ENCODE results near the gene RBM15B. TPM values are rescaled to one million over a fixed set of nuclear protein-coding genes. Genes with fewer than 3 reads are reported as not detected.

The RBM15B gene
- total and polyA plus RNA-seq, 9 of the 15 experiments (the other 6 are each of a cell fraction or from before 2014, with no cell fraction given): 1.8 to 21.0 (median 10.5) TPM

DNA sequence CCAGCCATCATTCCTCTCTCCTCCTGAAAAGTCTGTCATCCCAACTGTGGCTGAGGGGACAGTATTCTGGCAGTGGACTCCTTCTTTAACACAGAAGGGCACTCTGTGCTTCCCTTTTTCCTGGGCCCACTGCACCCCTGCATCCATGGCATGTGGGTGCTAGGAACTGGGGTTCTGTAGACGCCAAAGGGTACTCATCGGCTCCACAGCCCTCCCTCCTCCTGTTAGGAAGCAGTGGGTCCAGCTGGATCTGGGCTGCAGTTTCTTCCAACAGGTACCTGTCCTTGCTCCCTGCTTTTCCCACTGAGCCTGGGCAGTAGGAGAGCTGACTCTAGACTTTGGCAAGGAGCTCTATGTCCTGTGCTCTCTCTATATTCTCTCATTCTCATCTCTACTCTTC is 12.4 kb upstream of the RBM15B start (continued):
- TF ChIP-seq NFE2L1 (tag; IDR thresholded peaks at IDR 0.05; ENCODE audit: borderline replicate concordance, low read depth): no peak

DNA sequence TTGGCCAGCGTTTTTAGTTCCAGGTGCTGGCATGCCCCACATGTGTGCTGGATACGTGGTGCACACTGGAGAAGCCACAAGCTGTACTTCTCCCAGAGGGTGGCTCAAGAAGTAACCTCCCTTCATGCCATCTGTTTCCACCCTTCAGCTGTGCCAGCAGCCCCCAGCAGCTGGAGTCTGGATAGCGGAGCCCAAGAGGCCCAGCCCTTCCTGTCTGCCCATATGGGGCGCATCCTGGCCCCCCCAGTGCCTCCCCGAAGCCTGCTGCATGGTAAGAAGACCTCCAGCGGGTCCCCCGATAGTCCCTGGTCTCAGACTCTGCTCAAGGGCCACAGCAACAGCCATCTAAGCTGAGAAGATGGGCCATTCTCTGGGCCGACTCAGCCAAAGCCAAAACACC is 11.8 kb upstream of the RBM15B start:
- peaks cover 9% of the 10 kb centered on the region for H3K79me2 ChIP-seq (ENCODE audit: control insufficient read depth, insufficient read depth, low read length)
- peaks cover 0 to 2% of the 10 kb centered on the region in 2 experiments; a peak in 3 of 5 replicates for H3K4me1 ChIP-seq (replicated peaks in 1 of 2; ENCODE audit: control insufficient read depth in 2 of 2, insufficient read depth in 2 of 2, low read length in 2 of 2)
- H3K27me3 ChIP-seq (ENCODE audit: control insufficient read depth in 2 of 2, insufficient read depth in 2 of 2, low read length in 2 of 2): peaks cover 10 to 43% of the 10 kb centered on the region in 2 experiments
- no peak for ATAC-seq
- in situ Hi-C loops (cut with MboI): loop anchor here (5.0 to 10.0 kb wide), 2 partner anchors 274 to 762 kb away; partner anchors contain the start of gene MAPKAPK3
- no peaks in the 10 kb centered on the region for H3K9me1 ChIP-seq (ENCODE audit: control insufficient read depth, insufficient read depth, low read length)
- no peak overlapping the region for H3K27ac ChIP-seq (ENCODE audit: extremely low read depth, low read depth, low read length)
- no peak for DNase-seq (ENCODE audit: extremely low read depth in 1 of 4, low spot score in 3 of 4)
- no peak overlapping the region for H3K9ac ChIP-seq (ENCODE audit: insufficient read depth in 1 of 2, low read depth in 2 of 2, low read length in 2 of 2)
- no TSS peak for BruUV-seq (replicated peaks)
- no peaks in the 10 kb centered on the region for H3K9me3 ChIP-seq (replicated peaks; ENCODE audit: control insufficient read depth, insufficient read depth, low read depth, low read length)
- no peak overlapping the region for H3K4me3 ChIP-seq
- WGBS (ENCODE audit: insufficient coverage, low coverage, missing lambda C conversion rate): 0% methylated on average over 7 of the region's 8 CpGs
- H3K4me2 ChIP-seq (ENCODE audit: insufficient read depth, low read length): no peak overlapping the region
- intact Hi-C loops (cut with micrococcal nuclease): loop anchor here (10.0 kb wide), 1 partner anchor 704 kb away; the partner anchor contains the start of gene DOCK3
- ChIA-PET CTCF (ENCODE audit: low intra/inter-chr PET ratio) (no interaction called here), POLR2A (interaction anchor here (0.6 to 0.7 kb wide), 2 partner anchors 14 to 49 kb away, joined by 3 read pairs; no protein-coding TSS in a partner anchor)
- H2AFZ ChIP-seq (ENCODE audit: low read depth, low read length): no peak overlapping the region
- no peak for FAIRE-seq
- H4K20me1 ChIP-seq (replicated peaks; ENCODE audit: control insufficient read depth, insufficient read depth, low read length): no peaks in the 10 kb centered on the region
- no peaks in the 10 kb centered on the region for H3K36me3 ChIP-seq (ENCODE audit: control insufficient read depth, insufficient read depth, low read length)
- TF ChIP-seq POLR2H (tag; IDR thresholded peaks at IDR 0.05; ENCODE audit: low read depth) (no peak), CREB1 (IDR thresholded peaks at IDR 0.05) (no peak), CREB1 (CRISPR knock-in tag; IDR thresholded peaks at IDR 0.05) (no peak), ZFP36 (IDR thresholded peaks at IDR 0.05; ENCODE audit: low read depth, low read length, partially characterized antibody) (no peak), COPS2 (conservative IDR thresholded peaks at IDR 0.05) (no peak), ZNF184 (CRISPR knock-in tag; IDR thresholded peaks at IDR 0.05) (no peak)
- TF ChIP-seq, protein P1, sequence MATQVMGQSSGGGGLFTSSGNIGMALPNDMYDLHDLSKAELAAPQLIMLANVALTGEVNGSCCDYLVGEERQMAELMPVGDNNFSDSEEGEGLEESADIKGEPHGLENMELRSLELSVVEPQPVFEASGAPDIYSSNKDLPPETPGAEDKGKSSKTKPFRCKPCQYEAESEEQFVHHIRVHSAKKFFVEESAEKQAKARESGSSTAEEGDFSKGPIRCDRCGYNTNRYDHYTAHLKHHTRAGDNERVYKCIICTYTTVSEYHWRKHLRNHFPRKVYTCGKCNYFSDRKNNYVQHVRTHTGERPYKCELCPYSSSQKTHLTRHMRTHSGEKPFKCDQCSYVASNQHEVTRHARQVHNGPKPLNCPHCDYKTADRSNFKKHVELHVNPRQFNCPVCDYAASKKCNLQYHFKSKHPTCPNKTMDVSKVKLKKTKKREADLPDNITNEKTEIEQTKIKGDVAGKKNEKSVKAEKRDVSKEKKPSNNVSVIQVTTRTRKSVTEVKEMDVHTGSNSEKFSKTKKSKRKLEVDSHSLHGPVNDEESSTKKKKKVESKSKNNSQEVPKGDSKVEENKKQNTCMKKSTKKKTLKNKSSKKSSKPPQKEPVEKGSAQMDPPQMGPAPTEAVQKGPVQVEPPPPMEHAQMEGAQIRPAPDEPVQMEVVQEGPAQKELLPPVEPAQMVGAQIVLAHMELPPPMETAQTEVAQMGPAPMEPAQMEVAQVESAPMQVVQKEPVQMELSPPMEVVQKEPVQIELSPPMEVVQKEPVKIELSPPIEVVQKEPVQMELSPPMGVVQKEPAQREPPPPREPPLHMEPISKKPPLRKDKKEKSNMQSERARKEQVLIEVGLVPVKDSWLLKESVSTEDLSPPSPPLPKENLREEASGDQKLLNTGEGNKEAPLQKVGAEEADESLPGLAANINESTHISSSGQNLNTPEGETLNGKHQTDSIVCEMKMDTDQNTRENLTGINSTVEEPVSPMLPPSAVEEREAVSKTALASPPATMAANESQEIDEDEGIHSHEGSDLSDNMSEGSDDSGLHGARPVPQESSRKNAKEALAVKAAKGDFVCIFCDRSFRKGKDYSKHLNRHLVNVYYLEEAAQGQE (IDR thresholded peaks at IDR 0.05; ENCODE audit: borderline replicate concordance): no peak
- TF ChIP-seq, protein P1 (CRISPR knock-in tag; IDR thresholded peaks at IDR 0.05; ENCODE audit: low read depth): no peak

Data from K562 (cell line).